SHP77 (cell line): Measurements from ENCODE around the gene CUL7.

ENCODE experiments used
- DNase-seq, 2 experiments: peaks; one replicate each; lab custom pipeline; 2025; lab: John Stamatoyannopoulos, UW

The CUL7 gene

GRCh38 chr6:43077333-43077809, 23.7 kb upstream of the CUL7 start:
- DNase-seq = no peak

GRCh38 chr6:43076464-43077332, 23.0 kb upstream of the CUL7 start:
- DNase-seq = peak; percentile 9 to 18

- peak; percentile 32 to 34 for DNase-seq
Measured at GRCh38 chr6:43075670-43076463, 22.2 kb upstream of the CUL7 start, which contains the start of gene PTK7. TSS of gene PTK7 (plus strand) at chr6:43076314. CDS start at chr6:43076489, 175 bp downstream.

- no peak for DNase-seq
Measured at GRCh38 chr6:43074847-43075669, 21.4 kb upstream of the CUL7 start.

GRCh38 chr6:43070028-43070632, 16.5 kb upstream of the CUL7 start:
- peak in 1 of 2 experiments; percentile 45 for DNase-seq

- no peak for DNase-seq
Measured at GRCh38 chr6:43062818-43063217, 9.2 kb upstream of the CUL7 start.

- DNase-seq = no peak
Measured at GRCh38 chr6:43061861-43062260, 8.2 kb upstream of the CUL7 start.

GRCh38 chr6:43060755-43061633, 7.3 kb upstream of the CUL7 start:
- DNase-seq = no peak

GRCh38 chr6:43060034-43060754, 6.5 kb upstream of the CUL7 start:
- peak in 1 of 2 experiments; percentile 12 for DNase-seq

GRCh38 chr6:43059168-43060033, 5.8 kb upstream of the CUL7 start, which contains the start of the genes KLC4 and MRPL2:
TSS of gene KLC4 (plus strand) at chr6:43059631. CDS start at chr6:43061336, 1,705 bp downstream.
TSS of gene MRPL2 (minus strand) at chr6:43059434. CDS start at chr6:43059381, 53 bp downstream.
- DNase-seq = peak; percentile 97 to 99

- DNase-seq = no peak
Measured at GRCh38 chr6:43058531-43058930, 4.9 kb upstream of the CUL7 start.

- no peak for DNase-seq
Measured at GRCh38 chr6:43055966-43056365, 2.3 kb upstream of the CUL7 start.

- no peak for DNase-seq
Measured at GRCh38 chr6:43054206-43054943, 724 bp upstream of the CUL7 start.

GRCh38 chr6:43052842-43053544, 658 bp downstream of the CUL7 start:
- no peak for DNase-seq

- no peak for DNase-seq
Measured at GRCh38 chr6:43052225-43052841, 1.3 kb downstream of the CUL7 start.

- no peak for DNase-seq
Measured at GRCh38 chr6:43050981-43051380, 2.7 kb downstream of the CUL7 start.

- no peak for DNase-seq
Measured at GRCh38 chr6:43047998-43048397, 5.7 kb downstream of the CUL7 start.
